T-cell (primary cell): Measurements from ENCODE around the gene ROBO1. TPM values are rescaled to one million over a fixed set of nuclear protein-coding genes. Genes with fewer than 3 reads are reported as not detected.
A peak's percentile ranks its signal among the peaks of the same experiment; 100 is the strongest.

ENCODE experiments used
- ATAC-seq, 4 experiments: fragments of 200-7000 bp in 3 of 4; fragments of 150-1000 bp in 1 of 4; cut with Tn5 transposase; replicated peaks in 1 of 4; 1 replicate in 3 of 4; 2 replicates in 1 of 4; pipeline ENCODE4 v1.10.0; 2021; ENCODE audit warnings: moderate library complexity in 3 of 4, mild to moderate bottlenecking in 2 of 4, moderate number of reproducible peaks in 1 of 4
- CTCF ChIA-PET, 2 donors: fragments of 300-600 bp; sonication (Branson Sonifier 250); formaldehyde crosslinking; loops; one replicate each; lab custom pipeline; 2022; ENCODE audit warnings: antibody characterized with exemption in 2 of 2; lab: Charles Lee
- POLR2A ChIA-PET, 2 donors: fragments of 300-600 bp; sonication (Branson Sonifier 250); formaldehyde crosslinking; loops; one replicate each; lab custom pipeline; 2022; ENCODE audit warnings: antibody characterized with exemption in 2 of 2; lab: Charles Lee
- DNase-seq, 35 experiments: peaks; one replicate each; pipeline versions ENCODE4 v3.0.0 to v3.0.0-alpha.2; 2013 to 2023
- H3K27ac ChIP-seq: one replicate; pipeline ENCODE4 v1.5.1; 2013; ENCODE audit warnings: low read length
- H3K27me3 ChIP-seq, 2 experiments: replicated peaks in 1 of 2; 1 replicate in 1 of 2; 2 replicates in 1 of 2; pipeline versions ENCODE4 v1.6.1 to v1.7.0; 2013; ENCODE audit warnings: low read length in 1 of 2, mixed read lengths in 1 of 2; ENCODE audit not compliant: control insufficient read depth in 2 of 2, insufficient read depth in 2 of 2; ENCODE audit errors: extremely low read depth in 1 of 2
- H3K36me3 ChIP-seq, 2 donors: 1 replicate in 1 of 2; 2 replicates in 1 of 2; pipeline versions ENCODE4 v1.6.1 to v1.7.0; 2013; ENCODE audit warnings: low read length in 1 of 2; ENCODE audit not compliant: control insufficient read depth in 2 of 2, insufficient read depth in 1 of 2; ENCODE audit errors: extremely low read depth in 1 of 2
- H3K4me1 ChIP-seq, 2 experiments: 1 replicate in 1 of 2; 2 replicates in 1 of 2; pipeline versions ENCODE4 v1.6.1 to v1.7.0; 2013; ENCODE audit warnings: low read length in 2 of 2, mixed read lengths in 1 of 2; ENCODE audit not compliant: insufficient read depth in 2 of 2, control insufficient read depth in 1 of 2; ENCODE audit errors: extremely low read depth in 1 of 2
- H3K4me3 ChIP-seq, 2 donors: 1 replicate in 1 of 2; 2 replicates in 1 of 2; pipeline versions ENCODE4 v1.5.1 to v1.7.0; 2013; ENCODE audit warnings: mild to moderate bottlenecking in 2 of 2, low read length in 1 of 2, moderate library complexity in 1 of 2; ENCODE audit not compliant: control insufficient read depth in 1 of 2; ENCODE audit errors: extremely low read depth in 1 of 2
- H3K9me3 ChIP-seq: 2 replicates; pipeline ENCODE4 v1.7.0; 2013
- H3K27ac Mint-ChIP-seq, 2 donors: one replicate each; pipeline ENCODE4 v1.8.0; 2020 to 2021; ENCODE audit warnings: mild to moderate bottlenecking in 2 of 2, mixed read lengths in 2 of 2
- H3K27me3 Mint-ChIP-seq, 2 donors: one replicate each; pipeline ENCODE4 v1.8.0; 2021 to 2022; ENCODE audit warnings: mixed read lengths in 2 of 2
- H3K36me3 Mint-ChIP-seq: one replicate; pipeline ENCODE4 v1.8.0; 2021; ENCODE audit warnings: mixed read lengths
- H3K4me1 Mint-ChIP-seq, 3 donors: one replicate each; pipeline ENCODE4 v1.8.0; 2020 to 2022; ENCODE audit warnings: mixed read lengths in 3 of 3, mild to moderate bottlenecking in 1 of 3
- H3K4me3 Mint-ChIP-seq, 3 donors: one replicate each; pipeline ENCODE4 v1.8.0; 2020 to 2022; ENCODE audit warnings: mild to moderate bottlenecking in 3 of 3, mixed read lengths in 3 of 3, moderate library complexity in 3 of 3
- H3K9me3 Mint-ChIP-seq, 3 donors: one replicate each; pipeline ENCODE4 v1.8.0; 2020 to 2022; ENCODE audit warnings: mixed read lengths in 3 of 3
- WGBS: methylation state at CpG from one replicate; pipeline ENCODE4 v1.1.5; 2013; ENCODE audit warnings: missing lambda C conversion rate; ENCODE audit not compliant: insufficient coverage; 5-methylcytosine and 5-hydroxymethylcytosine counted together
- total RNA-seq, 35 experiments: library from RNA in 6 of 35; stranded (reverse) in 6 of 35; fragments of 120-200 nt in 1 of 35; gene quantifications; one replicate each; pipeline versions ENCODE4 v1.2.1 to v1.2.4 and lab custom pipeline; 2013 to 2026

ROBO1 gene
- total RNA-seq, 5 donors from 2014 or later (not counting 1 experiment from before 2014, with no cell fraction given) = 0.20 to 2.4 (median 1.7) TPM

- Mint-ChIP-seq H3K36me3 (no peaks in the 10 kb centered on the region), H3K9me3 (peaks cover 4 to 27% (median 5%) of the 10 kb centered on the region in 3 donors), H3K27ac (no peak overlapping the region), H3K4me1 (no peaks in the 10 kb centered on the region), H3K27me3 (no peaks in the 10 kb centered on the region), H3K4me3 (no peak overlapping the region)
- H3K4me1 ChIP-seq = no peaks in the 10 kb centered on the region
- H3K4me3 ChIP-seq = no peak overlapping the region
- no peak for ATAC-seq
- WGBS = no CpG with 5 or more reads among the region's 5 CpGs
- ChIA-PET CTCF (interaction anchor here in 1 of 2 donors (0.5 kb wide), 1 partner anchor 22 kb away, joined by 3 read pairs; no protein-coding TSS in a partner anchor), POLR2A (no interaction called here)
- no peaks in the 10 kb centered on the region for H3K27me3 ChIP-seq
- no peak for DNase-seq
- no peaks in the 10 kb centered on the region for H3K36me3 ChIP-seq
- H3K9me3 ChIP-seq = no peaks in the 10 kb centered on the region
- H3K27ac ChIP-seq = no peak overlapping the region
Observed at GRCh38 chr3:79103307-79103706, 664.5 kb downstream of the ROBO1 start.

GRCh38 chr3:79097964-79098660 is 669.7 kb downstream of the ROBO1 start:
- H3K4me1 Mint-ChIP-seq = no peaks in the 10 kb centered on the region
- H3K27ac Mint-ChIP-seq = no peak overlapping the region
- DNase-seq (no peak), ATAC-seq (no peak)
- H3K4me3 ChIP-seq = no peak overlapping the region
- H3K9me3 Mint-ChIP-seq = peaks cover 0 to 23% (median 10%) of the 10 kb centered on the region in 3 donors
- no peaks in the 10 kb centered on the region for H3K4me1 ChIP-seq
- H3K36me3 Mint-ChIP-seq = no peaks in the 10 kb centered on the region
- CTCF ChIA-PET = no interaction called here
- H3K9me3 ChIP-seq = no peaks in the 10 kb centered on the region
- H3K27me3 ChIP-seq = no peaks in the 10 kb centered on the region
- H3K27me3 Mint-ChIP-seq = no peaks in the 10 kb centered on the region
- no peak overlapping the region for H3K4me3 Mint-ChIP-seq
- POLR2A ChIA-PET = no interaction called here
- no peaks in the 10 kb centered on the region for H3K36me3 ChIP-seq
- WGBS = no CpG with 5 or more reads among the region's 1 CpG
- no peak overlapping the region for H3K27ac ChIP-seq

- H3K27ac ChIP-seq = no peak overlapping the region
- Mint-ChIP-seq H3K4me1 (no peaks in the 10 kb centered on the region), H3K9me3 (peaks cover 11 to 30% (median 12%) of the 10 kb centered on the region in 3 donors), H3K27ac (no peak overlapping the region), H3K27me3 (no peaks in the 10 kb centered on the region), H3K4me3 (no peak overlapping the region), H3K36me3 (no peaks in the 10 kb centered on the region)
- CTCF ChIA-PET = no interaction called here
- no peak for DNase-seq
- H3K36me3 ChIP-seq = no peaks in the 10 kb centered on the region
- no peak for ATAC-seq
- no peaks in the 10 kb centered on the region for H3K9me3 ChIP-seq
- POLR2A ChIA-PET = no interaction called here
- H3K4me1 ChIP-seq = no peaks in the 10 kb centered on the region
- H3K4me3 ChIP-seq = no peak overlapping the region
- no peaks in the 10 kb centered on the region for H3K27me3 ChIP-seq
Observed at GRCh38 chr3:79094654-79095053, 673.1 kb downstream of the ROBO1 start.

- DNase-seq (peak in 1 of 35 experiments; percentile 2), ATAC-seq (no peak)
- Histone ChIP-seq H3K36me3 (no peaks in the 10 kb centered on the region), H3K9me3 (no peaks in the 10 kb centered on the region), H3K4me1 (no peaks in the 10 kb centered on the region), H3K27ac (no peak overlapping the region), H3K27me3 (no peaks in the 10 kb centered on the region), H3K4me3 (no peak overlapping the region)
- WGBS = 0% methylated on average over 2 of the region's 6 CpGs
- H3K27ac Mint-ChIP-seq = no peak overlapping the region
- ChIA-PET POLR2A (no interaction called here), CTCF (interaction anchor here in 1 of 2 donors (0.7 kb wide), 1 partner anchor 12 kb away, joined by 3 read pairs; no protein-coding TSS in a partner anchor)
- no peaks in the 10 kb centered on the region for H3K27me3 Mint-ChIP-seq
- peaks cover 3 to 10% (median 7%) of the 10 kb centered on the region in 3 donors for H3K9me3 Mint-ChIP-seq
- H3K4me1 Mint-ChIP-seq = no peaks in the 10 kb centered on the region
- H3K4me3 Mint-ChIP-seq = no peak overlapping the region
- H3K36me3 Mint-ChIP-seq = no peaks in the 10 kb centered on the region
Observed at GRCh38 chr3:79086514-79086913, 681.3 kb downstream of the ROBO1 start.

GRCh38 chr3:79085171-79085570 is 682.6 kb downstream of the ROBO1 start:
- Histone ChIP-seq H3K4me3 (no peak overlapping the region), H3K27ac (no peak overlapping the region), H3K9me3 (no peaks in the 10 kb centered on the region), H3K36me3 (no peaks in the 10 kb centered on the region), H3K4me1 (no peaks in the 10 kb centered on the region), H3K27me3 (no peaks in the 10 kb centered on the region)
- ATAC-seq (no peak), DNase-seq (no peak)
- Mint-ChIP-seq H3K36me3 (no peaks in the 10 kb centered on the region), H3K27ac (no peak overlapping the region), H3K4me1 (no peaks in the 10 kb centered on the region), H3K27me3 (no peaks in the 10 kb centered on the region), H3K9me3 (peaks cover 0 to 4% (median 3%) of the 10 kb centered on the region in 3 donors), H3K4me3 (no peak overlapping the region)
- CTCF ChIA-PET = interaction anchor here in 1 of 2 donors (0.7 kb wide), 1 partner anchor 156 kb away, joined by 3 read pairs; no protein-coding TSS in a partner anchor
- POLR2A ChIA-PET = no interaction called here
- 100% methylated on average over 1 of the region's 1 CpG for WGBS

GRCh38 chr3:79081335-79081734 is 686.5 kb downstream of the ROBO1 start:
- Mint-ChIP-seq H3K27ac (no peak overlapping the region), H3K4me3 (no peak overlapping the region), H3K9me3 (peaks cover 0 to 3% (median 3%) of the 10 kb centered on the region in 3 donors), H3K4me1 (no peaks in the 10 kb centered on the region), H3K36me3 (no peaks in the 10 kb centered on the region), H3K27me3 (no peaks in the 10 kb centered on the region)
- no peaks in the 10 kb centered on the region for H3K27me3 ChIP-seq
- ATAC-seq (no peak), DNase-seq (no peak)
- CTCF ChIA-PET = interaction anchor here in 1 of 2 donors (0.6 kb wide), 1 partner anchor 22 kb away, joined by 3 read pairs; no protein-coding TSS in a partner anchor
- 63% methylated on average over 1 of the region's 5 CpGs for WGBS
- H3K27ac ChIP-seq = no peak overlapping the region
- no peaks in the 10 kb centered on the region for H3K9me3 ChIP-seq
- POLR2A ChIA-PET = no interaction called here
- no peaks in the 10 kb centered on the region for H3K4me1 ChIP-seq
- H3K36me3 ChIP-seq = no peaks in the 10 kb centered on the region
- H3K4me3 ChIP-seq = no peak overlapping the region
